ENCODE data around the gene TUBB4B. TPM values are rescaled to one million over a fixed set of nuclear protein-coding genes. Genes with fewer than 3 reads are reported as not detected.
"Not testable (repeated sequence)": the region's sequence is repeated elsewhere in the genome, so short reads cannot be mapped to it uniquely, and the experiment has no call there.

The TUBB4B gene
- total RNA-seq, 1 donor from 2014 or later, result 192 TPM

DNA sequence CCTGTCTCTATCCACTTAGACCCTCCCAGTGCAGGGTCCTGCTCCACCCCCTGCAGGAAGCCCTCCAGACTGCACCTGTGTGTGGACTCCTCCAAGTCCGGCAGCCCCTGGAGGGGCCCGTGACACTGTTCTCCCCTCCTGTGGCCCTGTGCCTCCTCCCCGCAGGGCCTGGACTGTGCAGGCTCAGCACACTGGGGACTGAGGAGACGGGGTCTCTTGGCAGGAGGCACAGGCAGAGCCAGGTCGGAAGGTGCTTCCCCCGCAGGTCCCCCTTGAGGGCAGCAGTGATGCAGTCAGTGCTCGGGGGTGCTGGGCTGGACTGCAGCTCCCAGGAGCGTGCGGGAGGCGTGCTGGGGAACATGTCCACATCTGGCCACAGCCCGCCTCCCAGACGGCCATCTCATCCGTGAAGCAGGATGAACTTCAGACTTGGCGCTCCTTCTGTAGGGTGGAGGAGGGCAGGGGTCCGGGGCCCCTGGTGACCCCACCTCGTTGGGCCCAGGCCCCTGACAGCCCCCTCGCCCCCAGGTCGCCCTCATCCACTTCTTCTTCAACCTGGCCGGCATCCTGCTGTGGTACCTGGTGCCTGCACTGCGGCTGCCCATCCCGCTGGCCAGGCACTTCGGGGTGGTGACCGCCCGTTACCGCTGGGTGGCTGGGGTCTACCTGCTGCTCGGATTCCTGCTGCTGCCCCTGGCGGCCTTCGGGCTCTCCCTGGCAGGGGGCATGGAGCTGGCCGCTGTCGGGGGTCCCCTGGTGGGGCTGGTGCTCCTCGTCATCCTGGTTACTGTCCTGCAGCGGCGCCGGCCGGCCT lies 5.5 kb upstream of the TUBB4B start:
- peaks cover 3% of the 10 kb centered on the region for H3K27me3 Mint-ChIP-seq (ENCODE audit: unreplicated experiment)
- no peak overlapping the region for H3K4me3 Mint-ChIP-seq (ENCODE audit: unreplicated experiment)
- peaks cover 9% of the 10 kb centered on the region for H3K4me1 Mint-ChIP-seq (ENCODE audit: low read depth, unreplicated experiment)
- no peak overlapping the region for H3K27ac Mint-ChIP-seq (ENCODE audit: unreplicated experiment)
- H3K9me3 Mint-ChIP-seq (ENCODE audit: unreplicated experiment), result peaks cover 5% of the 10 kb centered on the region
- no peak for DNase-seq
- TF ChIP-seq, protein P1, sequence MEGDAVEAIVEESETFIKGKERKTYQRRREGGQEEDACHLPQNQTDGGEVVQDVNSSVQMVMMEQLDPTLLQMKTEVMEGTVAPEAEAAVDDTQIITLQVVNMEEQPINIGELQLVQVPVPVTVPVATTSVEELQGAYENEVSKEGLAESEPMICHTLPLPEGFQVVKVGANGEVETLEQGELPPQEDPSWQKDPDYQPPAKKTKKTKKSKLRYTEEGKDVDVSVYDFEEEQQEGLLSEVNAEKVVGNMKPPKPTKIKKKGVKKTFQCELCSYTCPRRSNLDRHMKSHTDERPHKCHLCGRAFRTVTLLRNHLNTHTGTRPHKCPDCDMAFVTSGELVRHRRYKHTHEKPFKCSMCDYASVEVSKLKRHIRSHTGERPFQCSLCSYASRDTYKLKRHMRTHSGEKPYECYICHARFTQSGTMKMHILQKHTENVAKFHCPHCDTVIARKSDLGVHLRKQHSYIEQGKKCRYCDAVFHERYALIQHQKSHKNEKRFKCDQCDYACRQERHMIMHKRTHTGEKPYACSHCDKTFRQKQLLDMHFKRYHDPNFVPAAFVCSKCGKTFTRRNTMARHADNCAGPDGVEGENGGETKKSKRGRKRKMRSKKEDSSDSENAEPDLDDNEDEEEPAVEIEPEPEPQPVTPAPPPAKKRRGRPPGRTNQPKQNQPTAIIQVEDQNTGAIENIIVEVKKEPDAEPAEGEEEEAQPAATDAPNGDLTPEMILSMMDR (IDR thresholded peaks at IDR 0.05; ENCODE audit: partially characterized antibody, unreplicated experiment), result no peak
- no peaks in the 10 kb centered on the region for H3K36me3 Mint-ChIP-seq (ENCODE audit: unreplicated experiment)

DNA sequence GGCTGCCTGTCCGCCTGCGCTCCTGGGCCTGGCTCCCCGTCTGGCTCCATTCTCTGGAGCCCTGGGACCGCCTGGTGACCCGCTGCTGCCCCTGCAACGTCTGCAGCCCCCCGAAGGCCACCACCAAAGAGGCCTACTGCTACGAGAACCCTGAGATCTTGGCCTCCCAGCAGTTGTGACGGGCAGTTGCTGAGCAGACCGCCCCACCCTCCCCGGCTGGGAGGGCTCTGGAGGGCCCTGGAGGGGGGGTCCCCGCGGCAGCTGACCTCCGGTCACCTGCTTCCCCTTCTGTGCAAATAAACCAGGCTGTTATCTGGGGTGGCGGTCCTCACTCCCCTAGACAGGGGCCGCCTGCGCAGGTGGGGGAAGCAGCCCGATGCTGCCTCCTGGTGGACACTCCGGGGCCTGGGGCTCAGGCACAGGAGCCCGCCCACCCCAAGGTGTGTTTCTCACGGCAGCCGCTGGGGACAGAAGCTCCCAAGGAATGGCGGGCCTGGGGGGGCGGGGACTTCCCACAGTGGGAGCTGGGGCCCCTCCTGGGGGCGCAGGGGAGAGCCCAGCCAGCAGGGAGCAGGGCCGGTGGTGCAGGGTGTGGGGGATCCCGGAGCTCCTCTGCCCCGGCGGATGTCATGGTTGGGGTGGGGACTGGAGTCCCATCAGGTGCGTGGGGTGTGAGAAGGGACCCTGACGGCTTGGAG lies 4.7 kb upstream of the TUBB4B start:
- no peak overlapping the region for H3K4me3 Mint-ChIP-seq (ENCODE audit: unreplicated experiment)
- peaks cover 5% of the 10 kb centered on the region for H3K9me3 Mint-ChIP-seq (ENCODE audit: unreplicated experiment)
- peaks cover 6% of the 10 kb centered on the region for H3K27me3 Mint-ChIP-seq (ENCODE audit: unreplicated experiment)
- H3K36me3 Mint-ChIP-seq (ENCODE audit: unreplicated experiment), result no peaks in the 10 kb centered on the region
- TF ChIP-seq, protein P1 (IDR thresholded peaks at IDR 0.05; ENCODE audit: partially characterized antibody, unreplicated experiment), result peak; percentile 99
- peaks cover 9% of the 10 kb centered on the region for H3K4me1 Mint-ChIP-seq (ENCODE audit: low read depth, unreplicated experiment)
- H3K27ac Mint-ChIP-seq (ENCODE audit: unreplicated experiment), result no peak overlapping the region
- peak; percentile 93 for DNase-seq

GRCh38 chr9:137236936-137237421 lies 4.1 kb upstream of the TUBB4B start:
- peaks cover 6% of the 10 kb centered on the region for H3K27me3 Mint-ChIP-seq (ENCODE audit: unreplicated experiment)
- no peak overlapping the region for H3K4me3 Mint-ChIP-seq (ENCODE audit: unreplicated experiment)
- no peaks in the 10 kb centered on the region for H3K36me3 Mint-ChIP-seq (ENCODE audit: unreplicated experiment)

GRCh38 chr9:137237759-137238726 lies 3.0 kb upstream of the TUBB4B start:
- TF ChIP-seq, protein P1 (IDR thresholded peaks at IDR 0.05; ENCODE audit: partially characterized antibody, unreplicated experiment), result no peak
- peaks cover 16% of the 10 kb centered on the region for H3K4me1 Mint-ChIP-seq (ENCODE audit: low read depth, unreplicated experiment)
- H3K36me3 Mint-ChIP-seq (ENCODE audit: unreplicated experiment), result no peaks in the 10 kb centered on the region
- peak overlapping the region; percentile 46 for H3K4me3 Mint-ChIP-seq (ENCODE audit: unreplicated experiment)
- H3K9me3 Mint-ChIP-seq (ENCODE audit: unreplicated experiment), result peaks cover 5% of the 10 kb centered on the region
- H3K27ac Mint-ChIP-seq (ENCODE audit: unreplicated experiment), result no peak overlapping the region
- DNase-seq, result peak; percentile 59
- H3K27me3 Mint-ChIP-seq (ENCODE audit: unreplicated experiment), result peaks cover 15% of the 10 kb centered on the region

More at GRCh38 chr9:137236936-137237421, 4.1 kb upstream of the TUBB4B start:
- peaks cover 5% of the 10 kb centered on the region for H3K9me3 Mint-ChIP-seq (ENCODE audit: unreplicated experiment)
- DNase-seq, result no peak
- H3K4me1 Mint-ChIP-seq (ENCODE audit: low read depth, unreplicated experiment), result peaks cover 9% of the 10 kb centered on the region
- TF ChIP-seq, protein P1 (IDR thresholded peaks at IDR 0.05; ENCODE audit: partially characterized antibody, unreplicated experiment), result no peak
- no peak overlapping the region for H3K27ac Mint-ChIP-seq (ENCODE audit: unreplicated experiment)

- Mint-ChIP-seq H3K27me3 (ENCODE audit: unreplicated experiment) (peaks cover 15% of the 10 kb centered on the region), H3K4me1 (ENCODE audit: low read depth, unreplicated experiment) (peaks cover 16% of the 10 kb centered on the region), H3K4me3 (ENCODE audit: unreplicated experiment) (peak overlapping the region; percentile 81), H3K27ac (ENCODE audit: unreplicated experiment) (peak overlapping the region; percentile 62)
- DNase-seq; H3K9me3 Mint-ChIP-seq (ENCODE audit: unreplicated experiment); H3K36me3 Mint-ChIP-seq (ENCODE audit: unreplicated experiment): not testable (repeated sequence)
Observed at GRCh38 chr9:137239541-137240200, 1.4 kb upstream of the TUBB4B start.

Data from glutamatergic neuron (in vitro differentiated cells).